GM18867 (cell line): Measurements from ENCODE around the gene NPY2R.

Experiments used
- ATAC-seq: cut with Tn5 transposase; IDR thresholded peaks from one replicate; pipeline ENCODE4 v1.9.1; 2021; ENCODE audit warnings: mild to moderate bottlenecking, moderate library complexity; ENCODE audit not compliant: unreplicated experiment

NPY2R gene

DNA sequence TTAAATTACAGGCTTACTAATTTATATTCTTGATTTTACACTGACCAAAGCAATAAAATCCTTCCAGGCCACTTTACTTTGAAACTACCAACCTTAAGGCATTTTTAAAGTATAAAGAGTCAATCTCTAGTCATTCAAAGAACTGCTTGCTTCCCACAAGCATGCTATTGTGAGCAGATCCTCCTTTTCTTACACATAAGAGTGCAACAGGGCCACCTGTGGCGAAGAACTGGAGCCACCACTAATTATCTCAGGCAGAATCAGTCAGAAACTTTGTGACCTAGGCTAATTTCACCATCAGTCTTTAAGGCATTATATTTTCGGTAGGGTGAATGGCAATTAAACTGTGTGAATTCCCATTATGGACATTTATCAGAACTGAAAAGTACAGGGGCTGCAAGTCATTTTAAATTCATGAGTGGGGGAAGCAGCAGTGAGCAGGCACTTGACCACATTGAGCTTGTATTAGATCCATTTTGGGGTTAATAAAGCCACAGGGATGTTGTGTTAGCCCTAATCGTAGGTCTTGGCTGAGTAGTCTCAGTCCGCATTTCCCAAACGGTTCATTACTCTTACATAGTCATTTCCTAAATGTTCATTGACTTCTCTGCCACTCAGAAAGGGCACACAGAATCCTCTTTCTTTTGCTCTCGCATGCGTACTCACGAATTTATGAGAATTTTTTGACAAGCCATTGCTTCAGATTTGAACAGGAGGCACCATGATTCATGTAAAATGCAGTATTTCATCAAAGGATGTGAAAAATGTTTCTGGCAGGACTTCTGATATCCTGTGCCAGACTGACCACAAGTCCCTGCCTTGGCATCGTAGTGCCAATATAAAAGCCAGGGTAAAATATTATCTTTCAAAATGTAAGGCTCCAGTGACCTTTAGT lies 39.8 kb downstream of the NPY2R start:
- no peak for ATAC-seq

DNA sequence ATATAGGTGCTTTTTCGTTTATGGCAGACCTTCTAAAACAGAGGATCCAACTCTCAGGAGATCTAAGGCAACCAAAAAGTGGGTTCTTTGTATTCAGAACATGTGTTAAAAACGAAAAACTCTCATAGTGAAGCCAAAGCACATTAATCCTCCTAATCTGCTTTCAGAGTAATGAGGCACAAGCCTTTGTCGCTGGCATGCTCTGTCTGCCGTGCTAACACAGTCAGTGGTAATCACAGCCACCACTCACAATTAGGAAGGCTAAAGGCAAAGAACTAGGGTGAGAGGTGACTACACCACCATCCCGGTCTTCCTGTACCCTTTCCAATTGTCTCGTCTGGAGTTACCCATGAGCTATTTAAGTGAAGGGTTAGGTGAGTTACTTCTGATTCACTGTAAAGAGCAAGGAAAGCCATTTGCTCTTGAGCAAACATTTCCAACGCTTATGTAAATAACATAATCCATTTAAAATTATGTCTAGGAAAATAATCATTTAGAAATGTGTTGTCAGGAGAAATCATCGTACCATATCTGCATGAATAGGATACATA lies 40.7 kb downstream of the NPY2R start:
- no peak for ATAC-seq

DNA sequence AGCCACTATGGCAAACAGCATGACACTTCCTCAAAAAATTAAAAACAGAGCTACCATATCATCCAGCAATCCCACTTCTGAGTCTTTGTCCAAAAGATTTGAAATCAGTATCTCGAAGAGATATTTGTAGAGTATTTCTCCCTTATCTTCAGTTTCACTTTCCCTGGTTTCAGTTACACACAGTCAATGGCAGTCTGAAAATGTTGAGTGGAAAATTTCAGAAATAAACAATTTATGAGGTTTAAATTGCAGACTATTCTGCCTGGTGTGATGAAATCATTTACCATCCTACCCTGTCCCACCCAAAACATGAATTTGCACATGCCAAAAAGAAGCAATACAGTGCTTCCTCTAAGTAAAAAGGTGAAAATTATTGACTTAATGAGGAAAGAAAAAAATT lies 43.9 kb downstream of the NPY2R start:
- ATAC-seq, result no peak

DNA sequence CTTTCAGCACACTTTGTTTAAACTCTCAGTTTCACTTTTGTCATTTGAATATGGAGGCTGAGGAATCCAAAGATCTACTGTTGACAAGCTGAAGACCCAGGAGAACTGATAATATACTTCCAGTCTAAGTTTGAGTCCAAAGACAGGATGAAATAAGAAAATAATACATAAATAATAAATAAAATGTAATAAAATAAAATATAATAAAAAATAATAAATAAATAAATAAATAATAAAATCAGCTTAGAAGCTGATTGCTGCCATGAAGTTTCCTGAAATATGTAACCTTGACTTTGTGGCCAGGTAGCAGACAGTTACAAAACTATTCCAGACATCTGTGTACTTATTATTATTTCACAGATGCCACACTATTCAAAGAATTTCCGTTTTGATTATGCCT lies 55.0 kb downstream of the NPY2R start:
- no peak for ATAC-seq

DNA sequence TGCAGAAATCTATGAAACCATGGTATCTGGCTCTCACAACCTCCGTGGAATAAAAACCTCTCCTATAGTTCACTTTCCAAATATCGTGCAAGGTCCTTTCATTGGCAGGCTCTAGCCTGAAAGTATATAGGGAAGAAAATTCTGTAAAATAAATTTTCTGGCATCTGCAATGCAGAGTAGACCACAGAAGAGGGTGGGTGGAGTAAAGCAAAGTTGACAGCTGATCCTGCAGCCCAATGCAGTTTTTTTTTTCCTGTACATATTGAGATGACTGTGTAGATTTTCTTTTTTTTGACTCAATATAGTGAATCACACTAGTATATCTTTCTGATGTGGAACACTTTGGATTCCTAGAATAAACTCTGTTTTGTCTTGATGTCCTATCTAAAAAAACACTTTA lies 56.7 kb downstream of the NPY2R start:
- no peak for ATAC-seq
